CD1c-positive myeloid dendritic cell (primary cell): ENCODE data around the gene PCBP2.

Experiments
- DNase-seq: peaks from one replicate; pipeline ENCODE4 v3.0.0-alpha.2; 2016; ENCODE audit errors: extremely low spot score

Gene PCBP2

GRCh38 chr12:53493610-53494391 lies 41.9 kb downstream of the PCBP2 start:
- DNase-seq: no peak

DNA sequence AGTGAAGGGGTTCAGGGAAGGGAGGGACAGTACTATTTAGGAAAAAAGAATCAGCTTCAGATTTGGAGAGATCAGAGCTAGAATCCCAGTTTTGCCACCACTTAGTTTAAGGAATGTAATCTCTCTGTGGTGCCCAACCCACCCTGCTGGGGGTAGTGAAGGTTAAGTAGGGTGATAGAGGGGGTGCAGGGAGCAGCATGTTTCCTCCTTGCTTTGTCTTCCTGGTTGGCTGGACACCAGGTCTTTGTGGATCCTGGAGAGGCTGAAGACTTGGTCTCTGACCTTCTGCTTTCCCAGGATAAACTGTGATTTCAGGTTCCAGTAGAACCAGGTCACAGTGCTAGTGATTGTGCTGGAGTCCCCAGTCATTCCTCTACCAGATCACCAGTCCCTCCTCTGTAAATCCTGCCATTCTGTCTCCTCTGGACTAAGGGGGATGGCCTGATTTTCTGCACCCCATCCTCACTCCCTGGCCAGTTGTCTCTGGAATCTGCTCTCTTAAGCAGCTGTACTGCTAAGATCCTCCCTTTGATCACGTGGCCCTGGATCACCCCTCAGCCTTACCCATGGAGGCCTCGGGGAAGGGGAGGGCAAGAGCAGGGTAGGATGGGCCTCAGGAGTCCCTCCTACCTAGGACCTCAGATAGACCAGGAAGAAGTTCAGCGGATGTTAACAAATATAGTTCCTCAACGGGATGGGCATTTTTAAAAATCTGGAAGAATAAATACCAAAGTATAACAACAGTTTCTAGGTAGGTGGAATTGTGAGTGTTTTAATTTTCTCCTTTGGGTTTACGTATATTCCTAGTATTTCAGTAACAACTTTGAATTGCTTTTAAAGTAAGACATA lies 44.2 kb downstream of the PCBP2 start:
- peak; percentile 37 for DNase-seq

DNA sequence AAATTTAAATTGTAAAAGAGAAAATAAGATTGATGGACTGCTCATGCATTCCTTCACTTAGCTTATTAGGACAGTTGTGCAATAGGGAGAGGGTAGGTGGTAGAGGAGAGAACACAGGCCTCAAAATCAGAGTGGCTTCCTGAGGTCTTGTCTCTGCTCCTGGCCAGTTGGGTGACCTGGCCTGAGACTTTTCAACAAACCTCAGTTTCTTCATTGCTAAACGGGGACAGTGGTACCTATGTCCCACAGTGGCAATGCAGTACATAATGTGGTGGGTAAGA lies 44.8 kb downstream of the PCBP2 start:
- no peak for DNase-seq

GRCh38 chr12:53497461-53497860 lies 45.6 kb downstream of the PCBP2 start:
- DNase-seq: no peak

GRCh38 chr12:53498235-53498630 lies 46.3 kb downstream of the PCBP2 start:
- no peak for DNase-seq

DNA sequence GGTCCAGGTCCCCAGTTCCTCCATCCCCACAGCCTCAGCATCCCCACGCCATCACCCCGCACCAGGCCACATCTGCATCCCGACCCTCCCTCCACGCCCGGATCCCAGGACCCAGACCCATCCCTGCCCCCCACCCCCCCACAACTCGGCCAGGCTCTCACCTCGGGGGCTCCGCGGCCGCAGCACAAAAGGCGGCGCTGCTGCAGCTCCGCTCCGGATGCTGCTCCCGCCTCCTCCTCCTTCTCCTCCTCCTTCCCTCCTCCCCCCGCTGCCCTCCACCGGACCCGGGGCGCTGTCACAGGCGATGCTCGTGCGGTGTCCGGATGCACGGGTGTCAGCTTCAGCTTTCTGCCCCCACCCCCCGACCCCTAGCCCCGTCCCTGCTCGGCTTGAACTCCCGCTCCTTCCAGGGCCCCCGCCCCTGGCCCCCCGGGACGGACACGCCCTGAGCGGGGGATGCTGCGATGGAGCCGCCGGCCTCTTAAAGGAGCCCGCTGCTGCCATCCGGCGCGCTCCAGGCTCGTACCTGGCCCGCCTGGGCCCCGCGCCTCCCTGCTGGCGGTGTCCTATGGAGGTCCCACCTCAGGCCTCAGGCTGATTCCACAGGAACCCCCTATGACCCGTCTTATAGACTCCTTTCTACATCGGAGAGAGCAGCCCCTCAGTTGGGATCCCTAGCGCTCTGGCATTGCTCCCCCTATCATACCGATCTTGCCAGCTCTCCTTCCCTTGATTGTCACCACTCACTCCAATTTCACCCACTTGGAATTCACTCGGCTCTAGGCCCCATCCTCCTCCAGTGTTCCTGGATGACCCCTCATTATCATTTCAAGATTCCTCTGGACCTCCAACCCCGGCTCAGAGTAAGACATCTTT lies 47.6 kb downstream of the PCBP2 start, which contains the start of gene MAP3K12:
MAP3K12 (minus strand) TSS at position 193 of the 876 bp plus-strand sequence. CDS start 12,067 bp downstream, outside the sequence.
- peak; percentile 46 for DNase-seq

DNA sequence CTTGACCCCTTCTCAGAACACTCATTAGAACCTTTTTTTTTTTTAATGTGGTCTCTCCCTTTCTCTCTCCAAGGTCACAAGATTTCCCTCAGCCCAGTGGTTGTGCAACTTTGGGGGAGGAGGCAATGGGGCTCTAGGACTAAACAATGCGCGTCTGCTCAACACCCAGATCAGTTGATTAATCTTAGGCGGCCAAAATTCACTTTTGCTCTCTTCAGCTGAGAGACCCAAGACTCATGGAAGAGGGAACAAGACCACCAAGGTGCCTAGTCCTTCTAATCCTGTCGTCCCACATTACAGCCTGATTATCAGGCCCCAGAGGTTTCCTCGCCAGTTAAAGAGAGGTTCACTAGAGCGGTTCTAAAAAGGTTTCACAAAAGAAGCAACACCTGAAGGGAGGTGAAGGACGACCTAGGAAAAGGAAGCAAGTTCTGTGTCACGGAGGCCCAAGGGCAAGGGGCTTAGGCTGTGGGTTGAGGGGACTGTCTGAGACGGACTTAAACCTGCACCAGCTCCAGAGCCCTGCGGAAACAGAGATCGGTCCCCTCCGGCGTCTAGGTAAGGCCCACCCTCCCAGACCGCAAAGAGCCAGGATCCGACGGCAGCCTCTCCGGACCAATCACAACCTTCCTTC lies 48.4 kb downstream of the PCBP2 start:
- peak; percentile 78 for DNase-seq

DNA sequence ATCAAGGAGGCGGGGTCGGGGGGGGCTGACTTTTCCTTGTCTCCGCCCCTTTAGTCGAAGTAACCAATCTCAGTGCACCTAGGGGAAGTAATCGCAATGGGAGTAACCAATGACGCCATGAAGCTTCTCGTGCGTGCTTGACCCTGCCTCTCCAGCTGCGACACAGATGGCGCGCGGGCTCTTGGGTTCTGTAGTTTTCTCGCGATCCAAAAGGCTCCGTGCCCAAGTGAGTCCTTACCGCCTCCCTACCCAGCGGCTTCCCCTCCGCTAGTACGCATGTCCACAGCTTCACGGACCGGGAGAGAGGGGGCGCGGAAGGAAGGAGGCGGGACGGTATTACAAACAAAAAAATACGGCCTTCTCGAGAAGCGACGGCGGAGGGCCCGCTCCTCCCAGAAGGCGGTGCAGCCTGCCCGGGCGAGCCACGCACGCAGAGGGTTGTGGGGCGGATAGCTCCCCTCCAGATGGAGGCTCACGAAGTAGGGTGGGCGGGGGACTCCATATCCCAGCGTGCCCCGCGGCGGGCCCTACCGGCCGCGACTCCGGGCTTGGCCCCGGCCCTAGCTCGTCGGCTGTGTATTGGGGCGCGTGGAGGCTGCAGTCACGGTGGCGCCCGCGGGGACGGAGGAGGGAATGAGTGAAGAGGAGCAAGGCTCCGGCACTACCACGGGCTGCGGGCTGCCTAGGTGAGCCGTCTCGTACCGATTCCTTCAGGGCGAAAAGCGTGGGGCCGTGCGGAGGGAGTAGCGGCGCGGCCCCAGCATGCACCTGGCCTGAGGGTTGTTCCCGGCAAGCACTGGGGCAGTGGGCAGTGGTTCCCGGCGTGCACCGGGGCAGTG lies 49.1 kb downstream of the PCBP2 start, which contains the start of gene TARBP2:
TARBP2 (plus strand) TSS at position 508 of the 839 bp plus-strand sequence; CDS start at position 634, 126 bp downstream.
- DNase-seq: peak; percentile 99

GRCh38 chr12:53501615-53502181 lies 49.8 kb downstream of the PCBP2 start:
- DNase-seq: no peak

DNA sequence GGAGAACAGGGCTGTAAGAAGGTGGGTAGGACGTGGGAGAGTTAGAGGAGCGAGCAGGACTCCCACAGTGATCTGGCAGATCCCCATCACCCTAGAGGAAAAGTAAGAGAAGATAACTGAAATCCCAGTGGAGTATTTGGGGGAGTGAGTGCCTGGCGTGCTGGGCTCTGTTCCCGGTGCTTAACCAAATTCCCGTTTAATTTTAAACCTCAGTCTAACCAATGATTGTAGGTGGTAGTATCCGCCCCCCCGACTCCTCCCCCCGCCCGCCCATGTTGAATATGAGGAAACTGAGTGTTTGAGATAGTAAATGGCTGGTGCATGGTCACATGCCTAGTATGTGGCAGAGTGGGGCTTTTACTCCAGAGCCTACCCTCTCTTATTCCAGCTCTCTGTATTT lies 50.4 kb downstream of the PCBP2 start:
- DNase-seq: no peak

GRCh38 chr12:53502983-53503728 lies 51.3 kb downstream of the PCBP2 start:
- DNase-seq: no peak

- no peak for DNase-seq
These were observed 52.4 kb downstream of the PCBP2 start for GRCh38 chr12:53504004-53504920.

DNA sequence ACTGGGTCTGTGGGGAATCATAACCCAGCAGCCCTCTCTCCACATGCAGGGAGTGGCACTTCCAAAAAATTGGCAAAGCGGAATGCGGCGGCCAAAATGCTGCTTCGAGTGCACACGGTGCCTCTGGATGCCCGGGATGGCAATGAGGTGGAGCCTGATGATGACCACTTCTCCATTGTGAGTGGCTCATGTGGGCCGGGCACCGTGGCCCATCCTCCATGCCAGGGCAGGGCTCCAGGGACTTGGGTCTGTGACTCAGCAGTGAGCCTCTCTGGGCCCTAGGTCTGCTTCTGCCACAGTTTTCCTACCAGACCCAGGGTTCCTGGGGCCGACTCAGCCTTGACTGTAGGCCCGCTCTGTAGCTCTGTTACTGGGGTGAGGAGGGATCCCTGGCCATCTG lies 53.2 kb downstream of the PCBP2 start:
- DNase-seq: peak; percentile 35

DNA sequence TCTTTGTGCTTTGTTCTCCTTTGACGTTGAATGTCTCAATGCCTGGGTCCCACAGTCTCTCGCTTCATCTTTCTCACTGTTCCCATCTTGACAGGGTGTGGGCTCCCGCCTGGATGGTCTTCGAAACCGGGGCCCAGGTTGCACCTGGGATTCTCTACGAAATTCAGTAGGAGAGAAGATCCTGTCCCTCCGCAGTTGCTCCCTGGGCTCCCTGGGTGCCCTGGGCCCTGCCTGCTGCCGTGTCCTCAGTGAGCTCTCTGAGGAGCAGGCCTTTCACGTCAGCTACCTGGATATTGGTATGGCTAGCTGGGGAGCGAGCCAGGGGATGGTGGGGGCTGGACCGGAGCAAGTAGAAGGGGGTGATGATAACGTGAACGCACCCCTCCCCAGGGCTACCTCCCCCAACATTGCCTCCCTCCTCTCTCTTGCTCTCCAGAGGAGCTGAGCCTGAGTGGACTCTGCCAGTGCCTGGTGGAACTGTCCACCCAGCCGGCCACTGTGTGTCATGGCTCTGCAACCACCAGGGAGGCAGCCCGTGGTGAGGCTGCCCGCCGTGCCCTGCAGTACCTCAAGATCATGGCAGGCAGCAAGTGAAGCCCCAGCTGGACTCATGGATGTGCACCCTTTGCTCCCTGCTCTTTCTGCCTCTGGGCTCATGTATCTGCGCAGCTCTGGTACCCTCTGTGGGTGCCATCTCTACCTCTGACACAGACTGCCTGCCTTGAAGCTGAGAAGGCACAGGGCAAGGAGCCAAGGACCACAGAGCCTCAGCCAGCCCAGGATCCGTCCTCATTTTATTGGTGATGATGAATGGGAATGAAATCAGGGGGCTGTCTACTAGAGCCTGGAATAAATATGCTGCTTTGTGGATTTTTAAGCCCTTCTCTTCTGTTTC lies 53.9 kb downstream of the PCBP2 start:
- DNase-seq: no peak

DNA sequence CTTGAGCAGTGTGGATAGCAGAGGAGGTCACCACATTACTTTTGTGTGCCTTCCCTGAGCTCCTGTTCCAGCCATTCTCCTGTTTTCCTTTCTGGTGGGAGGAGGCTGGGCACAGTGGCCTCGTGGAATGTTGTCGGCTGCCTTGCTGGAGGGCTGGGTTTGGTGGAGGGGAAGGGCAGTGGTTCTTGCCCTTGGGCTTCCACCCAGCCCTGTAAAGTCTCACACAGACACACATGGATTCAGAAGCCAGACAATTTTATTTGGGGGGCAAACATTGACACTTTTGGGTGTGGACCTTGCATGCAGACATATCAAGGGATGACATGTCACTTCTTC lies 54.5 kb downstream of the PCBP2 start:
- no peak for DNase-seq

- DNase-seq: no peak
These were observed 55.1 kb downstream of the PCBP2 start, which contains the start of gene NPFF for GRCh38 chr12:53506881-53507602. TSS of gene NPFF (minus strand) at chr12:53507484. CDS start at chr12:53507474, 10 bp downstream.

GRCh38 chr12:53507603-53507885 lies 55.6 kb downstream of the PCBP2 start:
- no peak for DNase-seq
